Measurements from ENCODE around the gene RRP1.

DNA sequence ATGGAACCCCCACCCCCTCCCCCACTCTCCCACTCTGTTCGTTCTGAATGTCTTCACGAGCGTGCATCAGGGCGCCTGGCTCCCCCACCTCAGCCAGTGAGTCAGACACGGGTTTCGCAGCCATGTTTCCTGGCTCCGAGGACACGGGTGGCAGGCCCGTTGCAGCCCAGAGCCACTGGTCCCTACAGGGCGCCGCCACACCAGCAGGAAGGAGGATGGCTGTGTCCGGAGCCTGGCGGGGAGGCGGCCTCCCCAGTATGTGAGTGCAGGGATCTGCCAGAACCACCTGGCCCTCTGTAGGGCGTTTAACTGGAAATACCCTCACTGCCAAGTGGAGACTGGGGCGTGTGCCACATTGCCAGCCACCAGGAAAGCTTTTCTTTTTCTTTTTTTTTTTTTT lies 31.8 kb upstream of the RRP1 start:
- TF ChIP-seq, protein P1, sequence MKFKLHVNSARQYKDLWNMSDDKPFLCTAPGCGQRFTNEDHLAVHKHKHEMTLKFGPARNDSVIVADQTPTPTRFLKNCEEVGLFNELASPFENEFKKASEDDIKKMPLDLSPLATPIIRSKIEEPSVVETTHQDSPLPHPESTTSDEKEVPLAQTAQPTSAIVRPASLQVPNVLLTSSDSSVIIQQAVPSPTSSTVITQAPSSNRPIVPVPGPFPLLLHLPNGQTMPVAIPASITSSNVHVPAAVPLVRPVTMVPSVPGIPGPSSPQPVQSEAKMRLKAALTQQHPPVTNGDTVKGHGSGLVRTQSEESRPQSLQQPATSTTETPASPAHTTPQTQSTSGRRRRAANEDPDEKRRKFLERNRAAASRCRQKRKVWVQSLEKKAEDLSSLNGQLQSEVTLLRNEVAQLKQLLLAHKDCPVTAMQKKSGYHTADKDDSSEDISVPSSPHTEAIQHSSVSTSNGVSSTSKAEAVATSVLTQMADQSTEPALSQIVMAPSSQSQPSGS (CRISPR knock-in tag; IDR thresholded peaks at IDR 0.05): no peak
- TF ChIP-seq NBN (IDR thresholded peaks at IDR 0.05; ENCODE audit: low read depth): no peak

Measured in K562 (cell line).